Ascending aorta (tissue), 2 donors: ENCODE results near the gene TRPC6. TPM values are rescaled to one million over a fixed set of nuclear protein-coding genes. Genes with fewer than 3 reads are reported as not detected.

Source experiments
- DNase-seq, 2 donors: peaks; one replicate each; pipeline ENCODE4 v3.0.0-alpha.2; 2019; ENCODE audit warnings: low spot score in 2 of 2
- H3K27ac ChIP-seq, 2 donors: fragments of 200-600 bp; sonication (generic); one replicate each; pipeline ENCODE4 v1.5.1; 2016 to 2017; ENCODE audit warnings: mild to moderate bottlenecking in 1 of 2
- H3K27me3 ChIP-seq: fragments of 200-600 bp; sonication (generic); one replicate; pipeline ENCODE4 v1.5.1; 2017
- H3K36me3 ChIP-seq, 2 donors: fragments of 200-600 bp; sonication (generic); one replicate each; pipeline ENCODE4 v1.5.1; 2016
- H3K4me1 ChIP-seq, 2 donors: fragments of 200-600 bp; sonication (generic); one replicate each; pipeline ENCODE4 v1.5.1; 2016 to 2017; ENCODE audit warnings: mild to moderate bottlenecking in 1 of 2
- H3K4me3 ChIP-seq, 2 donors: fragments of 200-600 bp; sonication (generic); one replicate each; pipeline ENCODE4 v1.5.1; 2016 to 2017; ENCODE audit warnings: mild to moderate bottlenecking in 1 of 2
- H3K9me3 ChIP-seq, 2 donors: fragments of 200-600 bp; sonication (generic); one replicate each; pipeline ENCODE4 v1.5.1; 2016
- intact Hi-C: fragments of 100-400 bp; cut with DNase I; formaldehyde crosslinking; loops from one replicate; pipeline ENCODE4 v1.15.1; 2023
- total RNA-seq: library from RNA; depleted of rRNA; stranded (reverse); fragments of >200 nt; gene quantifications from one replicate; pipeline ENCODE4 v1.1.0, GENCODE V29; 2016
- TF ChIP-seq, protein P1 (sequence below), 3 experiments: fragments of 200-600 bp in 2 of 3; fragments of 450-650 bp in 1 of 3; sonication (generic) in 2 of 3; IDR thresholded peaks; one replicate each; pipeline ENCODE4 v1.5.1; 2016 to 2019; ENCODE audit warnings: antibody characterized with exemption in 3 of 3, mild to moderate bottlenecking in 1 of 3, moderate library complexity in 1 of 3

Gene TRPC6
- 4.8 TPM for total RNA-seq

DNA sequence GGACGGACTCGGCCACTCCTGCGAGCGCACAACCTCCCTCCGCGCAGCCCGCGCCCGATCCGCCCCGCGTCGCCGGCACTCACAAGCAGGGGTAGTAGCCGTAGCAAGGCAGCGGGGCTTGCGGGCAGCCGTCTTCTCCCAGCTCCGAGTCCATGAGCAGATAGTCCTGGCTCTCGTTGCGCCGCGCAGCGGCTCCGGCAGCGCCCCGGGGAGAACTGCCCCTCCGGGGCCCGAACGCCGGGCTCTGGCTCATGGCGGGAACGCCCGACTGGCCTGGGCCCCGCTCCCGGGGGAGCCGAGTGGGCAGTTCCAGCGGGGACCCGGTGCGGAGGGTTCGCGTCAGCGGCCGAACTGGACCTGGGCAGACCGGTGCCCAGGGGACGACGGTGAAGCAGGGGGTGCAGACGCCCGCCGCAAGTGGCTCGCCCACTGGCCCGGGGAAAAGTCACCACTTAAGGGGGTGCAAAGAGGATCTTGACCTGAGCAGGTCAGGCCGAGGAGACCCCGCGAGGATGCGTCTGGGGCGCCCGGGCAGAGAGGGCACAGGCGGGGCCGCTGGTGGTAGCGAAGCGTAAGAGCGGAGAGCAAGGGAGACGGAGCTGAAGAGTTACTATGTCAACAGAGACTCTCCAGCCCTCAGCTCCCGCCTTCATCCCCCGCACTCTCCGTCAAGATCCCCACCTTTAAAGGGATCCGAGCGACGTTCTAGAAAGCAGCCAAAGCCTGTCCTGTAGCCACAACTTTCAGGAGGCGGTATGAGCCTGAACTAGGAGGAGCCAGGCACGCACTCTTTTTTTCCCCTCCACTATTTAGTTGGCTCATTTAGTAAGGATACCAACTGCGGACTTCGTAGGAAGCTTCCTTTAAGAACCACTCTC lies at the start of gene TRPC6:
Gene TRPC6, minus strand, starts transcription at position 757 of the 878 bp plus-strand sequence. Its CDS starts 504 bp downstream, at position 253.
- TF ChIP-seq, protein P1, sequence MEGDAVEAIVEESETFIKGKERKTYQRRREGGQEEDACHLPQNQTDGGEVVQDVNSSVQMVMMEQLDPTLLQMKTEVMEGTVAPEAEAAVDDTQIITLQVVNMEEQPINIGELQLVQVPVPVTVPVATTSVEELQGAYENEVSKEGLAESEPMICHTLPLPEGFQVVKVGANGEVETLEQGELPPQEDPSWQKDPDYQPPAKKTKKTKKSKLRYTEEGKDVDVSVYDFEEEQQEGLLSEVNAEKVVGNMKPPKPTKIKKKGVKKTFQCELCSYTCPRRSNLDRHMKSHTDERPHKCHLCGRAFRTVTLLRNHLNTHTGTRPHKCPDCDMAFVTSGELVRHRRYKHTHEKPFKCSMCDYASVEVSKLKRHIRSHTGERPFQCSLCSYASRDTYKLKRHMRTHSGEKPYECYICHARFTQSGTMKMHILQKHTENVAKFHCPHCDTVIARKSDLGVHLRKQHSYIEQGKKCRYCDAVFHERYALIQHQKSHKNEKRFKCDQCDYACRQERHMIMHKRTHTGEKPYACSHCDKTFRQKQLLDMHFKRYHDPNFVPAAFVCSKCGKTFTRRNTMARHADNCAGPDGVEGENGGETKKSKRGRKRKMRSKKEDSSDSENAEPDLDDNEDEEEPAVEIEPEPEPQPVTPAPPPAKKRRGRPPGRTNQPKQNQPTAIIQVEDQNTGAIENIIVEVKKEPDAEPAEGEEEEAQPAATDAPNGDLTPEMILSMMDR (IDR thresholded peaks at IDR 0.05), result no peak
- DNase-seq, result no peak
- no peaks in the 10 kb centered on the region for H3K27me3 ChIP-seq
- peak within 1 kb of the TSS; percentile 64 to 67 for H3K4me3 ChIP-seq
- no peaks in the 10 kb centered on the region for H3K4me1 ChIP-seq
- no peaks in the 10 kb centered on the region for H3K9me3 ChIP-seq
- no peaks in the 10 kb centered on the region for H3K36me3 ChIP-seq
- intact Hi-C loops, result no loop called here
- H3K27ac ChIP-seq, result peak within 1 kb of the TSS; percentile 35 to 36

DNA sequence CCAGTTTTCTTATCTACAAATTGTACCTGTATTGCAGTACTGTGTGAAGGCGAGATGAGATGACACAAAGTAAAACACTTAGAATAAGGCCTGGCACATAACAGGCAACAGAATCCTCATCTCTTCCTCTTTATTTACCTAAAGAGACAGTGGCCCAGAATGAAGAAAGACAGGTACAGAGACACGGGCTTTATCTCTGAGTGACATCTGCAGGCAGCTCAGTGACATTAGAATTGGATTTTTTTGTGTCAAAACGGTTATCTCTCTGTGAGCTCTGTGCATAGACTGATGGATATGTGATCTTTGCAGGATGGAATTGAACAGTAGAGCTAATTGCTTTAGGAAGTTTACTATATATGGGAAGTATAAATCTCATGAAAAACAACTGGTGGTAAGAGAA lies 36.2 kb upstream of the TRPC6 start:
- TF ChIP-seq, protein P1 (IDR thresholded peaks at IDR 0.05), result no peak
- no peak overlapping the region for H3K27ac ChIP-seq
- intact Hi-C loops, result no loop called here

DNA sequence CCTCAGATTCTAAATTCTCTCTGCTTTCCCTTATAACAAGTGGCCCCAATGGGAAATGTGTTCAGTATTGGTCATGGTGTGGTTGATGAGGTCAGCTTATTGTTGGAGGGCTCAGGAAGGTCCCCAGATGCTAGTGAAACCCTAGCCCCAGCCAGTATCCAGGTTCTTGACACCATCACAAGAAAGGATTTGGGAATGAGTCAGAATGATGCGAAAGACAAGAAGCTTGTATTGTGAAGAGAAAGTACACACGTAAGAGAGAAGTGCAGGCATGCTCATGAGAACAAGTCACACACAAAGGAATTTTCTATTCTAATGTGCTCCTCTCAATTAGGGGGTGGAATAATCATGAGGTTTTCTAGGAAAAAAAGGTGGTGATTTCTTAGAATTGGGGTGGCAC lies 34.9 kb upstream of the TRPC6 start:
- TF ChIP-seq, protein P1 (IDR thresholded peaks at IDR 0.05), result no peak
- DNase-seq, result no peak
- H3K27ac ChIP-seq, result no peak overlapping the region
- no peaks in the 10 kb centered on the region for H3K36me3 ChIP-seq
- no peaks in the 10 kb centered on the region for H3K27me3 ChIP-seq
- H3K4me1 ChIP-seq, result no peaks in the 10 kb centered on the region
- intact Hi-C loops, result no loop called here
- H3K9me3 ChIP-seq, result no peaks in the 10 kb centered on the region
- no peak overlapping the region for H3K4me3 ChIP-seq

More for the DNA sequence above, 36.2 kb upstream of the TRPC6 start:
- Histone ChIP-seq H3K36me3 (no peaks in the 10 kb centered on the region), H3K4me1 (no peaks in the 10 kb centered on the region), H3K27me3 (no peaks in the 10 kb centered on the region), H3K9me3 (no peaks in the 10 kb centered on the region), H3K4me3 (no peak overlapping the region)
- no peak for DNase-seq

DNA sequence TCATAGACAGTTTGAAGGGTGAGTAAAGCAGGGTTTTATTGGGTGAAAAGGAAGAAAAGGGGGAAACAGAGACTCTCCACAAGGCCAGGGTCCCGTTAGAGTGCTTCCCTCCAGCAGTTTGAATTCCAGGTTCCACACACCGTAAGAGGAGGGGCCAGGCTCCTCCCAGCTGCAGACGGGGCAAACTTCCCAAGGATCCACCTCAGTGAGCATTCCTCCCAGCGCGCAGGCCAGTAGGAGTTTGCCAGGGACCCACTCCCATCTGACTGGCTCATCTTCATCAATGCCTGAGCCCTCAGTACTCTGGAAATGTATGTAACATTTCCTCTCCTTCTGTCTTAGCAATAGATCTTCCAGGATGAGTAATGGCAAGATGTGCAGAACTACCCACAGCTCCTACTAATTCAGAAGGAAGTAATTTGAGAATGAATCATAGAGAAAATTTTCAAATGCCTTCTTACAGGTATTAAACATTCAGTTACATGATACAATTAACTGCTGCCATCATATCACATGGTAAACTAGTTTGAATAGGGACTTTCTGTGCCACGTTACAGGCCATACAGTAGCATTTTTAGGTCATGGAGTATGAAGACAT lies 34.0 kb upstream of the TRPC6 start:
- no peak overlapping the region for H3K4me3 ChIP-seq
- intact Hi-C loops, result no loop called here
- H3K36me3 ChIP-seq, result no peaks in the 10 kb centered on the region
- H3K27ac ChIP-seq, result no peak overlapping the region
- H3K4me1 ChIP-seq, result no peaks in the 10 kb centered on the region
- TF ChIP-seq, protein P1 (IDR thresholded peaks at IDR 0.05), result no peak
- H3K9me3 ChIP-seq, result no peaks in the 10 kb centered on the region
- no peak for DNase-seq
- H3K27me3 ChIP-seq, result no peaks in the 10 kb centered on the region

DNA sequence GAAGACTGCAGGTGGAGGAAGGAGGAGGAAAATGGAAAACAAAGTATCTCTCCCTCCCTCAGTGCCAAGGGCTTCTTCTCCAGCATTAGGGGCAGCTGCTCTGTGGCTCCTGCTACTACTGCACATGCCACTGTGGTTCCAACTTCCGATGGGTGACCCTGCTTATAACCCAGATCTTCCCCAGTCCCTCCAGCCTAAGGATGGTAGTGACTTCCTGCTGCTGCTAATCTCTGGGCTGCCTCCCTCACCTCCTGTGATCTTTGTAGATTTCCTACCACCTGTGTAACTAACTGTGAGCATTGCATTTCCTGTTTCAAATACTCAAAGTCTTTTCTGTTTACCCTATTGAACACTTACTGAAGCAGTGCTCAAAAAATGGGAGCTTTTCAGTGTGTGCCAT lies 28.7 kb upstream of the TRPC6 start:
- DNase-seq, result no peak
- Histone ChIP-seq H3K4me3 (no peak overlapping the region), H3K9me3 (no peaks in the 10 kb centered on the region), H3K27ac (no peak overlapping the region), H3K36me3 (no peaks in the 10 kb centered on the region), H3K4me1 (no peaks in the 10 kb centered on the region), H3K27me3 (no peaks in the 10 kb centered on the region)
- intact Hi-C loops, result no loop called here
- TF ChIP-seq, protein P1 (IDR thresholded peaks at IDR 0.05), result no peak
